Uterus (tissue), 2 donors: ENCODE measurements around the gene CD8B2.
A peak's percentile ranks its signal among the peaks of the same experiment; 100 is the strongest.

ENCODE experiments used
- POLR2A ChIP-seq, 2 donors: fragments of 450-650 bp; IDR thresholded peaks; one replicate each; pipeline ENCODE4 v1.6.1; 2016; ENCODE audit warnings: antibody characterized with exemption in 2 of 2, mild to moderate bottlenecking in 1 of 2, moderate library complexity in 1 of 2
- TF ChIP-seq, protein P1 (sequence below), 4 experiments: fragments of 200-600 bp in 2 of 4; fragments of 450-650 bp in 2 of 4; sonication (generic) in 2 of 4; IDR thresholded peaks; one replicate each; pipeline ENCODE4 v1.5.1; 2016 to 2019; ENCODE audit warnings: antibody characterized with exemption in 4 of 4, mild to moderate bottlenecking in 2 of 4, moderate library complexity in 1 of 4

- no peak for TF ChIP-seq POLR2A (IDR thresholded peaks at IDR 0.05)
- TF ChIP-seq, protein P1, sequence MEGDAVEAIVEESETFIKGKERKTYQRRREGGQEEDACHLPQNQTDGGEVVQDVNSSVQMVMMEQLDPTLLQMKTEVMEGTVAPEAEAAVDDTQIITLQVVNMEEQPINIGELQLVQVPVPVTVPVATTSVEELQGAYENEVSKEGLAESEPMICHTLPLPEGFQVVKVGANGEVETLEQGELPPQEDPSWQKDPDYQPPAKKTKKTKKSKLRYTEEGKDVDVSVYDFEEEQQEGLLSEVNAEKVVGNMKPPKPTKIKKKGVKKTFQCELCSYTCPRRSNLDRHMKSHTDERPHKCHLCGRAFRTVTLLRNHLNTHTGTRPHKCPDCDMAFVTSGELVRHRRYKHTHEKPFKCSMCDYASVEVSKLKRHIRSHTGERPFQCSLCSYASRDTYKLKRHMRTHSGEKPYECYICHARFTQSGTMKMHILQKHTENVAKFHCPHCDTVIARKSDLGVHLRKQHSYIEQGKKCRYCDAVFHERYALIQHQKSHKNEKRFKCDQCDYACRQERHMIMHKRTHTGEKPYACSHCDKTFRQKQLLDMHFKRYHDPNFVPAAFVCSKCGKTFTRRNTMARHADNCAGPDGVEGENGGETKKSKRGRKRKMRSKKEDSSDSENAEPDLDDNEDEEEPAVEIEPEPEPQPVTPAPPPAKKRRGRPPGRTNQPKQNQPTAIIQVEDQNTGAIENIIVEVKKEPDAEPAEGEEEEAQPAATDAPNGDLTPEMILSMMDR (IDR thresholded peaks at IDR 0.05), result peak; percentile 80 to 94 (median 85)
Observed at GRCh38 chr2:106542746-106543359, 55.7 kb downstream of the CD8B2 start.
